Choroid plexus epithelial cell (primary cell): Measurements from ENCODE around the gene PGAP3.

Experiments used
- DNase-seq: peaks from one replicate; pipeline ENCODE4 v3.0.0-alpha.2; 2010; ENCODE audit warnings: low read depth
- H3K4me3 ChIP-seq: 2 replicates; pipeline ENCODE4 v1.5.1; 2011; ENCODE audit warnings: low read depth, mild to moderate bottlenecking, control low read depth, low read length, moderate library complexity
- TF ChIP-seq, protein P1 (sequence below): conservative IDR thresholded peaks from 2 replicates; pipeline ENCODE4 v1.5.1; 2011; ENCODE audit warnings: low read depth, mild to moderate bottlenecking, control low read depth, inconsistent platforms, low read length, moderate library complexity

The PGAP3 gene

GRCh38 chr17:39663340-39663687, 24.5 kb downstream of the PGAP3 start:
- H3K4me3 ChIP-seq = no peak overlapping the region
- DNase-seq = no peak
- TF ChIP-seq, protein P1, sequence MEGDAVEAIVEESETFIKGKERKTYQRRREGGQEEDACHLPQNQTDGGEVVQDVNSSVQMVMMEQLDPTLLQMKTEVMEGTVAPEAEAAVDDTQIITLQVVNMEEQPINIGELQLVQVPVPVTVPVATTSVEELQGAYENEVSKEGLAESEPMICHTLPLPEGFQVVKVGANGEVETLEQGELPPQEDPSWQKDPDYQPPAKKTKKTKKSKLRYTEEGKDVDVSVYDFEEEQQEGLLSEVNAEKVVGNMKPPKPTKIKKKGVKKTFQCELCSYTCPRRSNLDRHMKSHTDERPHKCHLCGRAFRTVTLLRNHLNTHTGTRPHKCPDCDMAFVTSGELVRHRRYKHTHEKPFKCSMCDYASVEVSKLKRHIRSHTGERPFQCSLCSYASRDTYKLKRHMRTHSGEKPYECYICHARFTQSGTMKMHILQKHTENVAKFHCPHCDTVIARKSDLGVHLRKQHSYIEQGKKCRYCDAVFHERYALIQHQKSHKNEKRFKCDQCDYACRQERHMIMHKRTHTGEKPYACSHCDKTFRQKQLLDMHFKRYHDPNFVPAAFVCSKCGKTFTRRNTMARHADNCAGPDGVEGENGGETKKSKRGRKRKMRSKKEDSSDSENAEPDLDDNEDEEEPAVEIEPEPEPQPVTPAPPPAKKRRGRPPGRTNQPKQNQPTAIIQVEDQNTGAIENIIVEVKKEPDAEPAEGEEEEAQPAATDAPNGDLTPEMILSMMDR = no peak

DNA sequence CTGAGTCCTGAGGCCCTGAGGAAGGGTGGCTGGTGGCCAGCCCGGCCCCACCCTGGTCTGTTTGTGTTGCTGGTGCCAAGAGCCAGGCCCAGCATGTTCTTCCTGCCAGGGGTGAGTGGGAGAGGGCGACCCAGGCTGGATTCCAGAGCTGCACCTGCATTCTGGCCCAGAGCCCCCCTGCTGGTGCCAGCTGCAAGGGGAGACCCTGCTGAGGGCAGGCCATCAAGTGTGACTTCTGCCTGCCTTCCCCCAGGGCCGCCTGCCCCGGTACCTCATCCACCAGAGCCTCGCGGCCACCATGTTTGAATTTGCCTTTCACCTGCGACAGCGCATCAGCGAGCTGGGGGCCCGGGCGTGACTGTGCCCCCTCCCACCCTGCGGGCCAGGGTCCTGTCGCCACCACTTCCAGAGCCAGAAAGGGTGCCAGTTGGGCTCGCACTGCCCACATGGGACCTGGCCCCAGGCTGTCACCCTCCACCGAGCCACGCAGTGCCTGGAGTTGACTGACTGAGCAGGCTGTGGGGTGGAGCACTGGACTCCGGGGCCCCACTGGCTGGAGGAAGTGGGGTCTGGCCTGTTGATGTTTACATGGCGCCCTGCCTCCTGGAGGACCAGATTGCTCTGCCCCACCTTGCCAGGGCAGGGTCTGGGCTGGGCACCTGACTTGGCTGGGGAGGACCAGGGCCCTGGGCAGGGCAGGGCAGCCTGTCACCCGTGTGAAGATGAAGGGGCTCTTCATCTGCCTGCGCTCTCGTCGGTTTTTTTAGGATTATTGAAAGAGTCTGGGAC, 25.1 kb downstream of the PGAP3 start:
- TF ChIP-seq, protein P1 = no peak
- no peak for DNase-seq
- H3K4me3 ChIP-seq = no peak overlapping the region

DNA sequence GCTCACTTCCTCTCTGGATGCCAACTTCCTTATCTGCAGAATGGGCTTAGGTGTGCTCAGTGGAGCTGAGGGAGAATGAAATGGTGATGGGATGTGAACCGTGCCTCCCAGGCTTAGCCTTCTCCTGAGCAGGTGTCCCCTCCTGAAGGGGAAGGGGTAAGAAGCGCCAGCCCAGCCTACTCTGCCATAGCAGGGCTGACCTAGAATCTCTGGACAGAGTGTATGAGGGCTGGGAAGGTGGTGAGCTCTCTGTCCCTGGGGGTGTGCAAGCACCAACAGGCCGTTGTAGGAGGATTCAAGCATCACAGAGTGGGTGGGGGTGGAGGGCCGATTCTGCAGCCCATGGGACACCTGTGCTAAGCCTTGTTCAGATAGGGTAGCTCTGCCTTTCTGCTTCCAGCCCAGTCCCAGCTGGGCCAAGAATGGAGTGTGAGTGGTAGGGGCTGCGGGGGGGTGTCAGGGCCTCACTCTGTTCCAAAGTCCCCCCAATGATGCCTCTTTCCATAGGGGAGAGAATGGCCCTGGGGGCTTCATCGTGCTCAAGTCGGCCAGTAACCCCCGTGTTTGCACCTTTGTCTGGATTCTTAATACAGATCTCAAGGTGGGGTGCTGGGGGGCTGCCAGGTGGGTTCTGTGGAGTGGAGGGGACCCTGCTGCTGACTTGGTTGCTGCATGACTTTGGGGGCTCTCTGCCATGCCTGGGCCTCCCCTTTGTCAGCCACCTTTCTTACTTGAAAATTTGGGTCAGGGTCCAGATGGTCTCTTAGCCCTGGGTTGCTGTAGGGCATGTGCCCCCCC, 25.9 kb downstream of the PGAP3 start:
- no peak for DNase-seq
- no peak overlapping the region for H3K4me3 ChIP-seq
- TF ChIP-seq, protein P1 = no peak

DNA sequence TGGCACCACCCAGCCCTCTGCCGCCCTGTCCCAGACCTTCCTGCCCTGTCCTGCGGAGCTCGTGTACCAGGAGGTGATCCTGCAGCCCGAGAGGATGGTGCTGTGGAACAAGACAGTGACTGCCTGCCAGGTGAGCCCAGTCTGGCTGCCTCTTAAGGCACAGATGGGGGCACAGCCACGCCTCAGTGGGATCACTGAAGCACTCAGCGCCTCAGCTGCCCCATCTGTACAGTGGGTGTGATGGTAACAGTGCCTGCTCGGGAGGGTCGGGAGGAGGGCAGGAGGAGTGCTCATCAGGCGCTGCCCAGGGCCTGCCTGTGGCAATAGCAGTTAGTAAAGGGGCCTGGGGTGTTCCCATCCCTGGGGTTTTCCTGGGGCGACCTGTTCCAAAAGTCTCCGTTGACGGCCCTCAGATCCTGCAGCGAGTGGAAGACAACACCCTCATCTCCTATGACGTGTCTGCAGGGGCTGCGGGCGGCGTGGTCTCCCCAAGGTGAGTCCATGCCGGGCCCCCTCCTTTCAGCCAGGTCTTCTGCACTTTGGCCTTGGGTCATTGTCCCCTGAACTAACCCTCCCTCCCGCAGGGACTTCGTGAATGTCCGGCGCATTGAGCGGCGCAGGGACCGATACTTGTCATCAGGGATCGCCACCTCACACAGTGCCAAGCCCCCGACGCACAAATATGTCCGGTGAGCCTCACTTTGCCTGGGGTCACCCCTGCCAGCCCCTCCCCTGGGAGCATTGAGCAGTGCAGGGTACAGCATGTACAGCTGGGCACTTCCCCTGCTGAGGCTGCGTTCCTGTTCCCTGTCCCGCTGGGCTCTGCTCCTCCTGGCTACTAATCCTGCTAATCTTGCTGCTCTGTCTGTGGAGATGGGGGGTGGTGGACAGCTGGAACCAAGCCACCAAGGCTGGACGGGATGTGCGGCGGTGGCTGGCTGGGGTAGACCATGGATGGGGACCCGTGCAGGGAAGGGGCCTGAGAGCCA, 27.2 kb downstream of the PGAP3 start:
- TF ChIP-seq, protein P1 = no peak
- H3K4me3 ChIP-seq = no peak overlapping the region
- DNase-seq = no peak

- TF ChIP-seq, protein P1 = no peak
- no peak overlapping the region for H3K4me3 ChIP-seq
- no peak for DNase-seq
Measured at GRCh38 chr17:39660011-39660360, 27.9 kb downstream of the PGAP3 start.

- no peak overlapping the region for H3K4me3 ChIP-seq
- TF ChIP-seq, protein P1 = no peak
- no peak for DNase-seq
Measured at GRCh38 chr17:39659279-39660010, 28.4 kb downstream of the PGAP3 start.
